ENCODE data around the gene AFF1.
A peak's percentile ranks its signal among the peaks of the same experiment; 100 is the strongest.

Gene AFF1

GRCh38 chr4:87030755-87031441 lies 96.1 kb downstream of the AFF1 start:
- no peak overlapping the region for H3K4ac ChIP-seq (ENCODE audit: low read length)
- no peak overlapping the region for H2BK5ac ChIP-seq (ENCODE audit: low read length)
- no peaks in the 10 kb centered on the region for H3K36me3 ChIP-seq (replicated peaks in 1 of 2; ENCODE audit: control insufficient read depth in 2 of 2, insufficient read depth in 2 of 2, low read length in 2 of 2)
- no peak overlapping the region for H3K14ac ChIP-seq (ENCODE audit: low read length)
- H4K91ac ChIP-seq (ENCODE audit: low read depth, low read length, poor library complexity): no peak overlapping the region
- no peak overlapping the region for H4K8ac ChIP-seq (ENCODE audit: low read depth, low read length)
- peak overlapping the region; percentile 82 for H3K27ac ChIP-seq (replicated peaks; ENCODE audit: low read length)
- no peaks in the 10 kb centered on the region for H3K27me3 ChIP-seq (ENCODE audit: control insufficient read depth in 3 of 3, insufficient read depth in 3 of 3, low read depth in 1 of 3, low read length in 3 of 3)
- H3K23ac ChIP-seq (ENCODE audit: low read depth, low read length, poor library complexity): no peak overlapping the region
- peak overlapping the region; percentile 43 for H3K4me2 ChIP-seq (ENCODE audit: insufficient read depth, low read length, poor library complexity, severe bottlenecking)
- no peak overlapping the region for H2AK5ac ChIP-seq (ENCODE audit: low read depth, low read length)
- H3K9ac ChIP-seq (ENCODE audit: low read depth, low read length, poor library complexity): no peak overlapping the region
- no peak overlapping the region for H3K18ac ChIP-seq (ENCODE audit: low read length)
- no peak for DNase-seq (ENCODE audit: low spot score)
- peak overlapping the region; percentile 58 for H2AFZ ChIP-seq (ENCODE audit: low read length)
- H2BK120ac ChIP-seq (ENCODE audit: low read depth, low read length): no peak overlapping the region
- no CpG with 5 or more reads among the region's 13 CpGs for WGBS, 2 donors (ENCODE audit: extremely low coverage in 2 of 2, insufficient read length in 2 of 2, insufficient replicate concordance in 1 of 2)
- no peaks in the 10 kb centered on the region for H3K79me1 ChIP-seq (ENCODE audit: low read depth, low read length)
- H2BK12ac ChIP-seq (ENCODE audit: low read length): no peak overlapping the region
- H2BK15ac ChIP-seq (ENCODE audit: low read length): no peak overlapping the region
- no peaks in the 10 kb centered on the region for H3K9me3 ChIP-seq (replicated peaks in 1 of 2; ENCODE audit: control insufficient read depth in 2 of 2, insufficient read depth in 1 of 2, low read depth in 1 of 2, low read length in 2 of 2)
- H3K4me1 ChIP-seq (ENCODE audit: control insufficient read depth in 2 of 2, insufficient read depth in 1 of 2, low read depth in 1 of 2, low read length in 2 of 2): peaks cover 28 to 48% of the 10 kb centered on the region in 2 donors
- peak overlapping the region in 1 of 2 donors; percentile 35 for H3K4me3 ChIP-seq (ENCODE audit: low read length in 2 of 2)

- Histone ChIP-seq H3K18ac (ENCODE audit: low read length) (no peak overlapping the region), H3K36me3 (replicated peaks in 1 of 2; ENCODE audit: control insufficient read depth in 2 of 2, insufficient read depth in 2 of 2, low read length in 2 of 2) (no peaks in the 10 kb centered on the region), H4K91ac (ENCODE audit: low read depth, low read length, poor library complexity) (no peak overlapping the region), H3K4ac (ENCODE audit: low read length) (no peak overlapping the region), H3K23ac (ENCODE audit: low read depth, low read length, poor library complexity) (no peak overlapping the region), H2BK12ac (ENCODE audit: low read length) (no peak overlapping the region), H4K8ac (ENCODE audit: low read depth, low read length) (no peak overlapping the region), H3K27ac (replicated peaks; ENCODE audit: low read length) (peak overlapping the region; percentile 33), H3K4me1 (ENCODE audit: control insufficient read depth in 2 of 2, insufficient read depth in 1 of 2, low read depth in 1 of 2, low read length in 2 of 2) (peaks cover 31 to 58% of the 10 kb centered on the region in 2 donors), H2BK5ac (ENCODE audit: low read length) (no peak overlapping the region), H3K4me3 (ENCODE audit: low read length in 2 of 2) (no peak overlapping the region), H2BK15ac (ENCODE audit: low read length) (no peak overlapping the region), H3K79me1 (ENCODE audit: low read depth, low read length) (no peaks in the 10 kb centered on the region), H3K9ac (ENCODE audit: low read depth, low read length, poor library complexity) (no peak overlapping the region), H2AK5ac (ENCODE audit: low read depth, low read length) (no peak overlapping the region), H2AFZ (ENCODE audit: low read length) (no peak overlapping the region), H3K14ac (ENCODE audit: low read length) (no peak overlapping the region), H3K27me3 (ENCODE audit: control insufficient read depth in 3 of 3, insufficient read depth in 3 of 3, low read depth in 1 of 3, low read length in 3 of 3) (no peaks in the 10 kb centered on the region), H3K9me3 (replicated peaks in 1 of 2; ENCODE audit: control insufficient read depth in 2 of 2, insufficient read depth in 1 of 2, low read depth in 1 of 2, low read length in 2 of 2) (no peaks in the 10 kb centered on the region), H2BK120ac (ENCODE audit: low read depth, low read length) (no peak overlapping the region), H3K4me2 (ENCODE audit: insufficient read depth, low read length, poor library complexity, severe bottlenecking) (no peak overlapping the region)
- no peak for DNase-seq (ENCODE audit: low spot score)
- no CpG with 5 or more reads among the region's 2 CpGs for WGBS, 2 donors (ENCODE audit: extremely low coverage in 2 of 2, insufficient read length in 2 of 2, insufficient replicate concordance in 1 of 2)
Observed at GRCh38 chr4:87031920-87032319, 97.1 kb downstream of the AFF1 start.

GRCh38 chr4:87032884-87033533 lies 98.2 kb downstream of the AFF1 start:
- H3K36me3 ChIP-seq (replicated peaks in 1 of 2; ENCODE audit: control insufficient read depth in 2 of 2, insufficient read depth in 2 of 2, low read length in 2 of 2): no peaks in the 10 kb centered on the region
- H3K27me3 ChIP-seq (ENCODE audit: control insufficient read depth in 3 of 3, insufficient read depth in 3 of 3, low read depth in 1 of 3, low read length in 3 of 3): no peaks in the 10 kb centered on the region
- no peak overlapping the region for H3K4me2 ChIP-seq (ENCODE audit: insufficient read depth, low read length, poor library complexity, severe bottlenecking)
- no peak overlapping the region for H2AFZ ChIP-seq (ENCODE audit: low read length)
- H3K4ac ChIP-seq (ENCODE audit: low read length): no peak overlapping the region
- H3K9ac ChIP-seq (ENCODE audit: low read depth, low read length, poor library complexity): no peak overlapping the region
- WGBS, 2 donors (ENCODE audit: extremely low coverage in 2 of 2, insufficient read length in 2 of 2, insufficient replicate concordance in 1 of 2): no CpG with 5 or more reads among the region's 3 CpGs
- no peak overlapping the region for H2BK15ac ChIP-seq (ENCODE audit: low read length)
- H2BK120ac ChIP-seq (ENCODE audit: low read depth, low read length): no peak overlapping the region
- H4K91ac ChIP-seq (ENCODE audit: low read depth, low read length, poor library complexity): no peak overlapping the region
- DNase-seq (ENCODE audit: low spot score): no peak
- peak overlapping the region; percentile 69 for H3K27ac ChIP-seq (replicated peaks; ENCODE audit: low read length)
- no peak overlapping the region for H2BK12ac ChIP-seq (ENCODE audit: low read length)
- H2AK5ac ChIP-seq (ENCODE audit: low read depth, low read length): no peak overlapping the region
- no peak overlapping the region for H2BK5ac ChIP-seq (ENCODE audit: low read length)
- no peak overlapping the region for H4K8ac ChIP-seq (ENCODE audit: low read depth, low read length)
- no peak overlapping the region for H3K23ac ChIP-seq (ENCODE audit: low read depth, low read length, poor library complexity)
- no peak overlapping the region for H3K18ac ChIP-seq (ENCODE audit: low read length)
- no peaks in the 10 kb centered on the region for H3K79me1 ChIP-seq (ENCODE audit: low read depth, low read length)
- peaks cover 33 to 68% of the 10 kb centered on the region in 2 donors for H3K4me1 ChIP-seq (ENCODE audit: control insufficient read depth in 2 of 2, insufficient read depth in 1 of 2, low read depth in 1 of 2, low read length in 2 of 2)
- no peak overlapping the region for H3K14ac ChIP-seq (ENCODE audit: low read length)
- H3K4me3 ChIP-seq (ENCODE audit: low read length in 2 of 2): no peak overlapping the region
- no peaks in the 10 kb centered on the region for H3K9me3 ChIP-seq (replicated peaks in 1 of 2; ENCODE audit: control insufficient read depth in 2 of 2, insufficient read depth in 1 of 2, low read depth in 1 of 2, low read length in 2 of 2)

GRCh38 chr4:87033902-87034301 lies 99.1 kb downstream of the AFF1 start:
- Histone ChIP-seq H3K9me3 (replicated peaks in 1 of 2; ENCODE audit: control insufficient read depth in 2 of 2, insufficient read depth in 1 of 2, low read depth in 1 of 2, low read length in 2 of 2) (no peaks in the 10 kb centered on the region), H3K4ac (ENCODE audit: low read length) (no peak overlapping the region), H2BK15ac (ENCODE audit: low read length) (no peak overlapping the region), H4K8ac (ENCODE audit: low read depth, low read length) (no peak overlapping the region), H3K14ac (ENCODE audit: low read length) (no peak overlapping the region), H2BK12ac (ENCODE audit: low read length) (no peak overlapping the region), H4K91ac (ENCODE audit: low read depth, low read length, poor library complexity) (no peak overlapping the region), H3K36me3 (replicated peaks in 1 of 2; ENCODE audit: control insufficient read depth in 2 of 2, insufficient read depth in 2 of 2, low read length in 2 of 2) (no peaks in the 10 kb centered on the region), H3K9ac (ENCODE audit: low read depth, low read length, poor library complexity) (no peak overlapping the region), H2BK5ac (ENCODE audit: low read length) (no peak overlapping the region), H2BK120ac (ENCODE audit: low read depth, low read length) (no peak overlapping the region), H3K27ac (replicated peaks; ENCODE audit: low read length) (peak overlapping the region; percentile 20), H3K4me2 (ENCODE audit: insufficient read depth, low read length, poor library complexity, severe bottlenecking) (peak overlapping the region; percentile 13), H3K4me3 (ENCODE audit: low read length in 2 of 2) (no peak overlapping the region), H2AK5ac (ENCODE audit: low read depth, low read length) (no peak overlapping the region), H2AFZ (ENCODE audit: low read length) (no peak overlapping the region), H3K4me1 (ENCODE audit: control insufficient read depth in 2 of 2, insufficient read depth in 1 of 2, low read depth in 1 of 2, low read length in 2 of 2) (peaks cover 32 to 68% of the 10 kb centered on the region in 2 donors), H3K79me1 (ENCODE audit: low read depth, low read length) (no peaks in the 10 kb centered on the region), H3K18ac (ENCODE audit: low read length) (no peak overlapping the region), H3K27me3 (ENCODE audit: control insufficient read depth in 3 of 3, insufficient read depth in 3 of 3, low read depth in 1 of 3, low read length in 3 of 3) (no peaks in the 10 kb centered on the region), H3K23ac (ENCODE audit: low read depth, low read length, poor library complexity) (no peak overlapping the region)
- no CpG with 5 or more reads among the region's 8 CpGs for WGBS, 2 donors (ENCODE audit: extremely low coverage in 2 of 2, insufficient read length in 2 of 2, insufficient replicate concordance in 1 of 2)
- DNase-seq (ENCODE audit: low spot score): no peak
